ENCODE results near the gene MESD.

The MESD gene

DNA sequence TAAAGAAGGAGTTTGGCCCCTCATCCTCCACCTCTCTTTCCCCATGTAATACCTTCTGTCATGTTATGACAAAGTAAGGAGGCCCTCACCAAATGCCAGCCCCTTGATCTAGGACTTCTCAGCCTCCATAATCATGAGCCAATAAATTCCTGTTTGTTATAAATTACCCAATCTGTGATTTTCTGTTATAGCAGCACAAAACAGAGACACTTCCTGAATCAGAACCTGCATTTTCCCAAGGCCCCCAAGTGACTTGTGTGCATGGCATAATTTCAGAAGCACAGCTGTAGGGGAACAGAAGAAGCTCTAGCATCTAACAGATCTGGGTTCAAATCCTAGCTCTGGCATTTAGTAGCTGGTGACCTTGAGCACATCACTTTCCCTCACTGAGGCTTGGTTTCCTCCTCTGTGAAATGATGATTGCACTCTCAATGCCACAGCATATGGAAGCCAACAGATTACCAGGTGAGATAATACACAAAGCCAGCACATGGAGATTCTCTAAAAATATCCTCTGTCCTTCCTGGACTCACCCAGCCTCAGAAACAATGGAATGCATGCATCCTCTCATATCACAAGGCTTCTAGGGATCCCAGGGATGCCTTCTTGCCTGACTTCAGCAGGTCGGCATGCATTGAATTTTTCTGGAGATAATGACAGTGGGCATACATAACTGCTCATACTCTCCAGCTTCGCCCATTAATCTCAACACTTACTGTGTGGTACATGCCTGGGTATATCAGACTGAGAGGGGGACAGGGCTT, 37.4 kb upstream of the MESD start:
- H3K27ac ChIP-seq (ENCODE audit: low read length), result no peak overlapping the region
- no peak for DNase-seq (ENCODE audit: low read depth, low spot score)
- no peaks in the 10 kb centered on the region for H3K9me3 ChIP-seq (ENCODE audit: control insufficient read depth, insufficient read depth, low read length)
- 0 out of 2 replicates have a peak, but pooled peaks cover 2% of the 10 kb centered on the region for H3K4me1 ChIP-seq (ENCODE audit: control insufficient read depth, insufficient read depth, low read length)
- H3K27me3 ChIP-seq (ENCODE audit: control insufficient read depth, insufficient read depth, low read length), result no peaks in the 10 kb centered on the region
- H3K4me3 ChIP-seq (ENCODE audit: low read length), result no peak overlapping the region
- no peaks in the 10 kb centered on the region for H3K36me3 ChIP-seq (ENCODE audit: control insufficient read depth, insufficient read depth, low read length)
- WGBS (ENCODE audit: insufficient coverage, insufficient read length), result no CpG with 5 or more reads among the region's 2 CpGs

DNA sequence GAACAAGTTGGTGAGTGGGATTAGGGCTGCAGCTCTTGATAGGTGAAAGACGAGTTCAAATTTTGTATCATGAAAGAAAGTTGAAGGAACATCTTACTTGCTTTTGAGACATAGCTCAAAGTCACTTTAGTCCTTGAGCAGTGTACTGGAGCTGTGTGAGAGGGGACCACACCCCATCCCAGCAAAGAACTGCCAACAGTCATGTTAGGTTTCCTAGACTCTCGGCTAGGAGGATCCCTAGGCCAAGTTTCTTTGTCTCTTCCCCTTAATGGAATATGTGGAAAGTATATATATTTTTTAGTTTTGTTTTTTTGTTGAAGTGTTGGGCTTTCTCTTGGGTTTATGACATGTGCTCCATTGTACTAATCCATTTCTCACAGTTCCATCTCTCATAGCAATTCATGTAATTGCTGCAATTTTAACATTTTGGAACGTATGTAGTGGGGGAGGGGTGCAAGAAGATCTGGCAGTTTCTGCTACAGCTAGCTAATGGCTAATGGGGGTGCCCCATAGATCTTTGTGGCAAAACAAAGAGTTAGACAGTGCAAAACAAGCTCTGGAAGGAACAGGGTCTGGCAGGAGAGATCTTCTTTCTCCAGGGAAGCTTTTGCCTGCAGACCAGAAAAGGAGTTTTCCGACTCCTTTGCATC, 36.2 kb upstream of the MESD start:
- Histone ChIP-seq H3K27me3 (ENCODE audit: control insufficient read depth, insufficient read depth, low read length) (no peaks in the 10 kb centered on the region), H3K4me3 (ENCODE audit: low read length) (no peak overlapping the region), H3K4me1 (ENCODE audit: control insufficient read depth, insufficient read depth, low read length) (0 out of 2 replicates have a peak, but pooled peaks cover 2% of the 10 kb centered on the region), H3K9me3 (ENCODE audit: control insufficient read depth, insufficient read depth, low read length) (no peaks in the 10 kb centered on the region), H3K27ac (ENCODE audit: low read length) (no peak overlapping the region), H3K36me3 (ENCODE audit: control insufficient read depth, insufficient read depth, low read length) (no peaks in the 10 kb centered on the region)
- WGBS (ENCODE audit: insufficient coverage, insufficient read length), result 100% methylated on average over 1 of the region's 4 CpGs
- DNase-seq (ENCODE audit: low read depth, low spot score), result no peak

- H3K4me3 ChIP-seq (ENCODE audit: low read length), result no peak overlapping the region
- 0 out of 2 replicates have a peak, but pooled peaks cover 2% of the 10 kb centered on the region for H3K4me1 ChIP-seq (ENCODE audit: control insufficient read depth, insufficient read depth, low read length)
- WGBS (ENCODE audit: insufficient coverage, insufficient read length), result no CpG with 5 or more reads among the region's 8 CpGs
- no peak for DNase-seq (ENCODE audit: low read depth, low spot score)
- H3K27me3 ChIP-seq (ENCODE audit: control insufficient read depth, insufficient read depth, low read length), result no peaks in the 10 kb centered on the region
- H3K36me3 ChIP-seq (ENCODE audit: control insufficient read depth, insufficient read depth, low read length), result no peaks in the 10 kb centered on the region
- H3K9me3 ChIP-seq (ENCODE audit: control insufficient read depth, insufficient read depth, low read length), result no peaks in the 10 kb centered on the region
- H3K27ac ChIP-seq (ENCODE audit: low read length), result no peak overlapping the region
These were observed 35.3 kb upstream of the MESD start for GRCh38 chr15:81024936-81025335.

DNA sequence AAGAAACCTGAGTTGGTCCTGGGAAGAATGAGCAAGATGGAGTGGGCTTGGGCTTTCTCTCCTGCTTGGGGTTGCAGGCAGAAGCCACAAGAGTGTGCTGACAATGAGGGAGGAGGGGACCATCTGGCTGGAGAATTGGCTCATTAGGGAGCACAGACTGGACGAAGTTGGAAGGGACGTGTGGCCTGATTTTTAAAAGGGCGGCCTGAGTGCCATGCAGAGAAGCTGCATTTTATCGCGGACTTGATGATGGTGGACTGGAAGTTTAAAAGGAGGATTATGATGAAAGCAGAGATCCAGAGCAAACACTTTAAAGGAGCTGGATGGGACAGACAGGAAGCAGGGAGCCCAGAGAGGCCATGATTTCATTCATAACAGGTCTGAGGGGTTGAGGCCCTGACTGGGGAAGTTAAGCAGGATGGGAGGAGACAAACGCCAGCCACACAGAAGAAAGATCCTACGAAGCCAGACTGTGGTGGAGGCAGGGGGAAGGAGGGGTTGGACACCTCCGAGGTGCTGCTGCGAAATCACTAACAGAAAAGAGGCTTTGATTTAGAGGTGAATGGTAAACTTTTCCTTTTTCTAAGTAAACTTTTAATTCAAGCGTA, 34.8 kb upstream of the MESD start:
- H3K9me3 ChIP-seq (ENCODE audit: control insufficient read depth, insufficient read depth, low read length), result no peaks in the 10 kb centered on the region
- 0 out of 2 replicates have a peak, but pooled peaks cover 2% of the 10 kb centered on the region for H3K4me1 ChIP-seq (ENCODE audit: control insufficient read depth, insufficient read depth, low read length)
- no peak for DNase-seq (ENCODE audit: low read depth, low spot score)
- H3K4me3 ChIP-seq (ENCODE audit: low read length), result no peak overlapping the region
- no peak overlapping the region for H3K27ac ChIP-seq (ENCODE audit: low read length)
- WGBS (ENCODE audit: insufficient coverage, insufficient read length), result no CpG with 5 or more reads among the region's 10 CpGs
- H3K27me3 ChIP-seq (ENCODE audit: control insufficient read depth, insufficient read depth, low read length), result no peaks in the 10 kb centered on the region
- no peaks in the 10 kb centered on the region for H3K36me3 ChIP-seq (ENCODE audit: control insufficient read depth, insufficient read depth, low read length)

DNA sequence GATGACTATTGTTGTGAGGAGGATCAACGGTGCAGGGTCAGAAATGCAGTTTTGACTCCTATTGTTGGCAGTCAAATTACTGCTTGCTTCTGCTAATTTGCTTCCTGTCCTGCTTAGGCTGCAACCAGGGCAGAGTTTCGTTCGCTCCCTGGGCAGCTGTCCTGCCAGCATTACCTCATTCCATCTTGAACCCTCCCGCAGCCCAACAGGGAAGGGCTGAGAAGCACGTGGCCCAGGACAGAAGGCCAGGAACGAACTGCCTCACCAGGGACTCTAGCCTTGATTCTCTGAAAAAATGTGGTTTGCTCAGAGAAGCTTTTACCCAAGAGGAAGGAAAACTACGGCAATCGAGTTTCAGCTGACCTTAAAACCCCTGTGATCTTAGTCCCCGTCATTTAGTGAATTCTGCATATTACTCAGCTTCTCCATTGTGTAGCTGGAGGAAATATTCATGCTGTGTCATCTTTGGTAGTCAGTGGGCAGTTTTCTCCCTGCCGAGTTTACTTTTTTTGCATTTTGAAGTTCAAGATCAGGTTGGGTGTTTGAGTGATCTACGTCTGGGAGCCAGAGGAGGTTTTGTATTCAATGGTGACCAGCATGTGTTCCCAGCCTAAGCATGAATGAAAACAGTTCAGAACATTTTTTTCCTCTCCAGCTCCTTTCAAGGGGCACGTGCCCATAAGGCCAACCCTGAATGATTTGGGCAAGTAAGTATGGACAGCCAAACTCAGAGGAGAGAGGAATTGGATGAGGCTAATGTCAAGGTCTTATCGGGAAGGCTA, 34.1 kb upstream of the MESD start:
- Histone ChIP-seq H3K36me3 (ENCODE audit: control insufficient read depth, insufficient read depth, low read length) (no peaks in the 10 kb centered on the region), H3K9me3 (ENCODE audit: control insufficient read depth, insufficient read depth, low read length) (no peaks in the 10 kb centered on the region), H3K27me3 (ENCODE audit: control insufficient read depth, insufficient read depth, low read length) (no peaks in the 10 kb centered on the region), H3K4me3 (ENCODE audit: low read length) (no peak overlapping the region), H3K27ac (ENCODE audit: low read length) (no peak overlapping the region), H3K4me1 (ENCODE audit: control insufficient read depth, insufficient read depth, low read length) (0 out of 2 replicates have a peak, but pooled peaks cover 2% of the 10 kb centered on the region)
- no peak for DNase-seq (ENCODE audit: low read depth, low spot score)
- WGBS (ENCODE audit: insufficient coverage, insufficient read length), result no CpG with 5 or more reads among the region's 13 CpGs

DNA sequence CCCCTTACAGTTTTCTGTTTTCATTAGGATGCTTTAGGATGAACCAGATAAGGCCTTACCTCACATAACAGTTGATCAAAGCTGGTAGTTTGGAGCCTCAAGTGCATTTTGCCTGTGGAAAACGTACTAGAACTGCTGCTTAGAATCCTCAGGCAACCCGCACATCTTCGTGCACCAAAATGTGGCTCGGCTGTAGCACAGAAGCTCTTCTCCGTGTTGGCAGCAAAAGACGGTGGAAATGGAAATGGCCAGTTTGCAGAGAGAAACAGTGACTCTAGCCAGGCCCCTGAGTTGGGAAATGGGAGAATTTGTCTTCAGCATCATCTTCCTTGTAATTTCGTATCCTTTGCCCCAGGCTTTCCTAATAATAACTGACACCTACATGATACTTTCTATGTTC, 31.7 kb upstream of the MESD start:
- Histone ChIP-seq H3K36me3 (ENCODE audit: control insufficient read depth, insufficient read depth, low read length) (no peaks in the 10 kb centered on the region), H3K27me3 (ENCODE audit: control insufficient read depth, insufficient read depth, low read length) (no peaks in the 10 kb centered on the region), H3K4me3 (ENCODE audit: low read length) (no peak overlapping the region), H3K9me3 (ENCODE audit: control insufficient read depth, insufficient read depth, low read length) (no peaks in the 10 kb centered on the region), H3K27ac (ENCODE audit: low read length) (no peak overlapping the region), H3K4me1 (ENCODE audit: control insufficient read depth, insufficient read depth, low read length) (0 out of 2 replicates have a peak, but pooled peaks cover 2% of the 10 kb centered on the region)
- DNase-seq (ENCODE audit: low read depth, low spot score), result no peak
- WGBS (ENCODE audit: insufficient coverage, insufficient read length), result no CpG with 5 or more reads among the region's 7 CpGs

GRCh38 chr15:81018197-81018596, 28.6 kb upstream of the MESD start:
- no peak overlapping the region for H3K4me3 ChIP-seq (ENCODE audit: low read length)
- H3K36me3 ChIP-seq (ENCODE audit: control insufficient read depth, insufficient read depth, low read length), result no peaks in the 10 kb centered on the region
- WGBS (ENCODE audit: insufficient coverage, insufficient read length), result no CpG with 5 or more reads among the region's 2 CpGs
- H3K9me3 ChIP-seq (ENCODE audit: control insufficient read depth, insufficient read depth, low read length), result no peaks in the 10 kb centered on the region
- H3K27ac ChIP-seq (ENCODE audit: low read length), result no peak overlapping the region
- no peaks in the 10 kb centered on the region; the same call in 1 of the 2 replicates for H3K4me1 ChIP-seq (ENCODE audit: control insufficient read depth, insufficient read depth, low read length)
- H3K27me3 ChIP-seq (ENCODE audit: control insufficient read depth, insufficient read depth, low read length), result no peaks in the 10 kb centered on the region
- no peak for DNase-seq (ENCODE audit: low read depth, low spot score)

- H3K27me3 ChIP-seq (ENCODE audit: control insufficient read depth, insufficient read depth, low read length), result no peaks in the 10 kb centered on the region
- H3K4me3 ChIP-seq (ENCODE audit: low read length), result no peak overlapping the region
- no CpG with 5 or more reads among the region's 1 CpG for WGBS (ENCODE audit: insufficient coverage, insufficient read length)
- H3K4me1 ChIP-seq (ENCODE audit: control insufficient read depth, insufficient read depth, low read length), result no peaks in the 10 kb centered on the region; the same call in 1 of the 2 replicates
- DNase-seq (ENCODE audit: low read depth, low spot score), result no peak
- H3K36me3 ChIP-seq (ENCODE audit: control insufficient read depth, insufficient read depth, low read length), result no peaks in the 10 kb centered on the region
- H3K9me3 ChIP-seq (ENCODE audit: control insufficient read depth, insufficient read depth, low read length), result no peaks in the 10 kb centered on the region
- no peak overlapping the region for H3K27ac ChIP-seq (ENCODE audit: low read length)
These were observed 27.0 kb upstream of the MESD start for GRCh38 chr15:81016489-81017068.

DNA sequence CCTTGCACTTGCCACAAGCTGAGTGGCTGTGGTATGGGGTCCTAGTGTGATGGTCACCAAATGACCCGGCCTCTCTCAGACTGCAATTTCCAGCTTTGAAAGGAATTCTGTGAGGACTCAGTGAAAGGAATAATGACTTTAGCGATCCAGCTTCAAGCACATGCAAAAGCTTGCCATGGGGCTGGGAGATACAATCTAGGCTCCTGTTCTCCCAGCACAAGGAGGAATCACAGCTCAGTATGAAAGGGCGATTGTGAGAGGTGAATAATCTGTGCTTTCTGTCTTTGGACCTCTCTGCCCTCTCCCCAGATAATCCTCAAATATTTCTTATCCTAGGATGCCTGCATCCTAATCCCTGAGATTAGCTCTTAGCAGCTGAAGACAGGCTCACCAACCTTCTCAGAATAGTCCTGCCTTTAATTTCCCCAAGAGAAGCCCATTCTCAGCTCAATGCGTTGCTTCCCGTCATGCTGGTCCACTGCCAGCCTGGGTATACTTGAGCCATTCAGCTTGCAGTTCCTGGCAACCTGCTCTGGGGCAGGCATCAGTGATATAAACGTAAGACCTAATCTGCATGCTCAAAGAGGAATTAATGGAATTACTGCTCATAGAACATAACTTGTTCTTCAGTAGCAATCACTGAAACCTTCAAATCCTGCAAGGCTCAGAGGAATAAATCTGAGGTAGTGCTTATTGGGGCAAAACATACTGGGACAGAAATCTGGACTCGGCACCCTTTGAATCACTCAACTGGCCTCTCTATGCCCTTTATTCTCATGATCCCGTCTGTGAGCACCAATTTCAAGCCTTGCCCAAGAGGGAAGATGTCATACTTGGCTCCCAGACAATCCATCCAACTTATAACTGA, 26.2 kb upstream of the MESD start:
- no peaks in the 10 kb centered on the region; the same call in 1 of the 2 replicates for H3K4me1 ChIP-seq (ENCODE audit: control insufficient read depth, insufficient read depth, low read length)
- H3K27ac ChIP-seq (ENCODE audit: low read length), result no peak overlapping the region
- no peak for DNase-seq (ENCODE audit: low read depth, low spot score)
- no peaks in the 10 kb centered on the region for H3K27me3 ChIP-seq (ENCODE audit: control insufficient read depth, insufficient read depth, low read length)
- no peak overlapping the region for H3K4me3 ChIP-seq (ENCODE audit: low read length)
- WGBS (ENCODE audit: insufficient coverage, insufficient read length), result no CpG with 5 or more reads among the region's 8 CpGs
- H3K9me3 ChIP-seq (ENCODE audit: control insufficient read depth, insufficient read depth, low read length), result no peaks in the 10 kb centered on the region
- H3K36me3 ChIP-seq (ENCODE audit: control insufficient read depth, insufficient read depth, low read length), result no peaks in the 10 kb centered on the region
